ENCODE results near the gene GGACT. TPM values are rescaled to one million over a fixed set of nuclear protein-coding genes. Genes with fewer than 3 reads are reported as not detected.
"Not testable (repeated sequence)": the region's sequence is repeated elsewhere in the genome, so short reads cannot be mapped to it uniquely, and the experiment has no call there.

The GGACT gene
- polyA plus RNA-seq (ENCODE audit: low read depth in 6 of 6), result 1 to 10 TPM in 5 of 6 donors, under 1 TPM in 1; 0.46 to 7.7 (median 6.3) TPM

DNA sequence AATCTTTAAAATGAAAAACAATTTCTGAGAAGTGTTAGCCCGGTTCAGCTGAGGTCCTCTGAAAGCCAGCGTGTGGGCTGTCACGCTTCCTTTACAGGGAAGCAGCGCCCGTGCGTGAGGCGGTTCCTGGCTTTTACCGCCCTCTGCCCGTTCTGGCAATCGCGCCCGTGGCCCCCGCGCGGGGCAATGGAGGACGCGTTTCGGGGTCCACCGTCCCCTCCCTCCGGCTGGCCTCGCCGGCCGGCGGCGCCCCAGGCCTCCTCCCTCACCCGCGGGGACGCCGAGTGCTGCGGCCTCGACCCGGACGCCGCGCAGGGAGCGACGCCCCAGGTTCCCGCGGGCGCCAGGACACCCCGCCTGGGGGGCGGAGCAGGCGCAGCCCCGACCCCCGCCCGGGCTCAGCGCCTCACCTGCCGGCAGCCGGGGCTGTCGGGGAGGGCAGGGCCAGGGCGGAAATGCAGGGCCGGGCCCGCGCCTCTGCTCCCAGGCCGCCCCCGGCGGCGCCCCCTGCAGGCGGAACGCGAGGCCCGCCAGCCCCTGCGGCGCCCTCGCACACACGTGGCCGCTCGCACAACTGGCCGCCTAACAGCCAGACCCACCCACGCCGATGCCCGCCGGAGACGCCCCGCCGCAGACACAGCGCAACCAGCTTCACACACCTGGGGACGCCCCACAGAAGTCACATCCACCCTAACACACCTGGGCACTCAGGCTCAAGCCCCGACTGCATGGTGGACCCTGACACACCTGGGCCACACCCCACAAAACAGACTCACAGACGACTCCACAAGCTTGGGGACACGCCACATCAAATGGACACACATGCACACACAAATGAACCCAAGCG lies at the start of gene GGACT:
TSS of gene GGACT (minus strand) at position 459 of the 847 bp plus-strand sequence. CDS start 56,198 bp downstream, outside the sequence.
- peak within 1 kb of the TSS; percentile 83 to 92 (median 88) for H3K4me3 Mint-ChIP-seq
- peak within 1 kb of the TSS; percentile 37 to 93 (median 70) for H3K27ac Mint-ChIP-seq
- H3K36me3 Mint-ChIP-seq, result no peaks in the 10 kb centered on the region
- H3K27me3 Mint-ChIP-seq, result no peaks in the 10 kb centered on the region
- peaks cover 8 to 24% (median 17%) of the 10 kb centered on the region in 3 donors for H3K4me1 Mint-ChIP-seq
- H3K9me3 Mint-ChIP-seq, result peaks cover 0 to 3% (median 0%) of the 10 kb centered on the region in 7 donors
- DNase-seq, result peak; percentile 72
- peak; percentile 96 for ATAC-seq (ENCODE audit: low read depth in 2 of 2)

- Mint-ChIP-seq H3K27me3 (no peaks in the 10 kb centered on the region), H3K9me3 (no peaks in the 10 kb centered on the region), H3K36me3 (peaks cover 18 to 20% of the 10 kb centered on the region in 2 donors), H3K27ac (no peak overlapping the region), H3K4me3 (no peak overlapping the region), H3K4me1 (no peaks in the 10 kb centered on the region)
- DNase-seq, result no peak
- ATAC-seq (ENCODE audit: low read depth in 2 of 2), result no peak
These were observed 49.2 kb upstream of the GGACT start for GRCh38 chr13:100637796-100638195.

- Mint-ChIP-seq H3K36me3 (peaks cover 18 to 20% of the 10 kb centered on the region in 2 donors), H3K4me1 (no peaks in the 10 kb centered on the region), H3K27ac (peak overlapping the region in 3 of 6 donors; percentile 40 to 84 (median 44)), H3K9me3 (no peaks in the 10 kb centered on the region), H3K4me3 (no peak overlapping the region), H3K27me3 (no peaks in the 10 kb centered on the region)
- no peak for DNase-seq
- ATAC-seq (ENCODE audit: low read depth in 2 of 2), result no peak
These were observed 48.8 kb upstream of the GGACT start for GRCh38 chr13:100637380-100637779.

DNA sequence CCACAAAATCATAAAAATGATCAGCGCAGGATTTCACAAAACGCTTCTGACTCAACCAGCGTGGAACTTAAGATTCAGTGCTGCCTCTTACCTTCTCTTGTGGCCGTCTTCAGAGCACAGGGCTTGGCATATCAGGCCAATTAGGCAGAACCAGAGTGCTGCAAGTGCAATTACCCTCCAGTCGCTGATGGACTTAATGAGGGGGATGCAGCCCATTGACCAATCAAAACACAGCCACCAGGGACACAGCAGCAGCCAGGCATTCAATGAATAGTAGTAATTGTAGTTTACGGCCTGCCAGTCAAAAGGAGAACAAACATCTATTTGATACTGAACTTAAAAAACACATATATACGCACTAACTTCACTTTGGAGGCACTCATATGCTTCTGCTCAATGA lies 47.9 kb upstream of the GGACT start:
- ATAC-seq (ENCODE audit: low read depth in 2 of 2) (no peak), DNase-seq (no peak)
- Mint-ChIP-seq H3K27ac (peak overlapping the region in 1 of 6 donors; percentile 16), H3K4me3 (no peak overlapping the region), H3K9me3 (no peaks in the 10 kb centered on the region), H3K4me1 (no peaks in the 10 kb centered on the region), H3K27me3 (no peaks in the 10 kb centered on the region), H3K36me3 (peaks cover 11 to 12% of the 10 kb centered on the region in 2 donors)

DNA sequence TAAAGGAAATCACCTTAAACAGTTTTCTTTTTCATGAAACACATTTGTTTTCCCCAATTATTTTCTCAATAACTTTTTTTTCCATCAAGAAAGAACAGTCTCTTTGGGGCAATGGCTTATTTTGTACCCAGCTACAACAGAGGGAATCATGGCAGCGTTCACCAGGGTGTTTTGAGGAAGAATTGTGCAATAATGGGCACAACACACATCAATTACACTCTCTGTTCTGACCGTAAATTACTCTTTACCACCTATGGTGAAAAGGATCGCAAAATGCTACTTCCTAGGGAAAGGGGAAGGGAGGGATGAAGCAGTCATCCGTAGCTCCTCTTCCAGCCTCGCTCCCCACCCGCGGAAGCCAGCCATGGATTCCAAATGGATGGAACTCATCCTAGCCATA lies 47.4 kb upstream of the GGACT start:
- Mint-ChIP-seq H3K4me3 (no peak overlapping the region), H3K27me3 (no peaks in the 10 kb centered on the region), H3K27ac (peak overlapping the region in 1 of 6 donors; percentile 16), H3K4me1 (no peaks in the 10 kb centered on the region), H3K36me3 (peaks cover 9 to 11% of the 10 kb centered on the region in 2 donors), H3K9me3 (no peaks in the 10 kb centered on the region)
- DNase-seq (no peak), ATAC-seq (ENCODE audit: low read depth in 2 of 2) (no peak)

DNA sequence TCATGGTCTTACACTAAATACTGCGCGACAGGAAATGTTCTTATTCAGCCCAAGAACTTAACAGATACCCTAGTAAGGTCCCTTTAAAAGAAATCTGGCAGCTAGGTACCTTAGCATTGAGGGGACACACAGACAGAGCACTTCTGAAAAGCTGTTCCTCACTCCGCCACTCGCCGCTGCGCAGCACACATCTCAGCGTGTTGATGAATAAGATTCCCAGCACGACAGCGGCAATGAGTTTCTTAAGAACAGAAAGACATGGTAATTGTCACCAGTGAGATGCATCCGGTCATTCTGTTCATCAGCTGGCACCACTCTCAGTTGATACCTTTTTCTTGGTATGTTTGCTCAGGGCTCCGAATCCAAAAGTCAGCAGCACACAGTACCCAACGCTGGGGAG lies 46.1 kb upstream of the GGACT start:
- Mint-ChIP-seq H3K9me3 (no peaks in the 10 kb centered on the region), H3K4me1 (no peaks in the 10 kb centered on the region), H3K27me3 (no peaks in the 10 kb centered on the region), H3K4me3 (no peak overlapping the region), H3K27ac (peak overlapping the region in 1 of 6 donors; percentile 23), H3K36me3 (peaks cover 9 to 15% of the 10 kb centered on the region in 2 donors)
- no peak for DNase-seq
- no peak for ATAC-seq (ENCODE audit: low read depth in 2 of 2)

- H3K4me3 Mint-ChIP-seq, result no peak overlapping the region
- H3K4me1 Mint-ChIP-seq, result no peaks in the 10 kb centered on the region
- H3K36me3 Mint-ChIP-seq, result peaks cover 18 to 27% of the 10 kb centered on the region in 2 donors
- no peaks in the 10 kb centered on the region for H3K9me3 Mint-ChIP-seq
- ATAC-seq (ENCODE audit: low read depth in 2 of 2), result no peak
- no peaks in the 10 kb centered on the region for H3K27me3 Mint-ChIP-seq
- DNase-seq, result no peak
- H3K27ac Mint-ChIP-seq, result no peak overlapping the region
These were observed 44.9 kb upstream of the GGACT start for GRCh38 chr13:100633461-100633860.

GRCh38 chr13:100630555-100630954 lies 42.0 kb upstream of the GGACT start:
- Mint-ChIP-seq H3K27me3 (no peaks in the 10 kb centered on the region), H3K27ac (peak overlapping the region in 1 of 6 donors; percentile 42), H3K36me3 (peaks cover 31 to 32% of the 10 kb centered on the region in 2 donors), H3K4me3 (no peak overlapping the region), H3K9me3 (no peaks in the 10 kb centered on the region), H3K4me1 (no peaks in the 10 kb centered on the region)
- DNase-seq (no peak), ATAC-seq (ENCODE audit: low read depth in 2 of 2) (no peak)

- Mint-ChIP-seq H3K9me3 (no peaks in the 10 kb centered on the region), H3K4me3 (no peak overlapping the region), H3K4me1 (no peaks in the 10 kb centered on the region), H3K27me3 (no peaks in the 10 kb centered on the region), H3K27ac (no peak overlapping the region), H3K36me3 (peaks cover 41 to 47% of the 10 kb centered on the region in 2 donors)
- DNase-seq, result no peak
- ATAC-seq (ENCODE audit: low read depth in 2 of 2), result no peak
These were observed 38.5 kb upstream of the GGACT start for GRCh38 chr13:100627120-100627519.

GRCh38 chr13:100625447-100625846 lies 36.9 kb upstream of the GGACT start:
- Mint-ChIP-seq H3K27ac (peak overlapping the region in 1 of 6 donors; percentile 7), H3K36me3 (peaks cover 41 to 59% of the 10 kb centered on the region in 2 donors), H3K27me3 (no peaks in the 10 kb centered on the region), H3K4me1 (peaks cover 0 to under 1% (median 0%) of the 10 kb centered on the region in 3 donors), H3K9me3 (peaks cover 0 to 5% (median 0%) of the 10 kb centered on the region in 7 donors), H3K4me3 (no peak overlapping the region)
- DNase-seq (no peak), ATAC-seq (ENCODE audit: low read depth in 2 of 2) (no peak)

GRCh38 chr13:100620792-100621191 lies 32.2 kb upstream of the GGACT start:
- H3K36me3 Mint-ChIP-seq, result peaks cover 10 to 38% of the 10 kb centered on the region in 2 donors
- H3K27me3 Mint-ChIP-seq, result no peaks in the 10 kb centered on the region
- H3K4me1 Mint-ChIP-seq, result peaks cover 0 to 4% (median 0%) of the 10 kb centered on the region in 3 donors
- DNase-seq, result no peak
- H3K4me3 Mint-ChIP-seq, result no peak overlapping the region
- no peak for ATAC-seq (ENCODE audit: low read depth in 2 of 2)
- H3K9me3 Mint-ChIP-seq, result peaks cover 0 to 5% (median 0%) of the 10 kb centered on the region in 7 donors
- peak overlapping the region in 1 of 6 donors; percentile 44 for H3K27ac Mint-ChIP-seq

- DNase-seq, result no peak
- H3K36me3 Mint-ChIP-seq, result peaks cover 2 to 30% of the 10 kb centered on the region in 2 donors
- ATAC-seq (ENCODE audit: low read depth in 2 of 2), result no peak
- no peak overlapping the region for H3K27ac Mint-ChIP-seq
- H3K9me3 Mint-ChIP-seq, result peaks cover 0 to 5% (median 0%) of the 10 kb centered on the region in 7 donors
- no peak overlapping the region for H3K4me3 Mint-ChIP-seq
- no peaks in the 10 kb centered on the region for H3K27me3 Mint-ChIP-seq
- peaks cover 0 to 4% (median 0%) of the 10 kb centered on the region in 3 donors for H3K4me1 Mint-ChIP-seq
These were observed 31.4 kb upstream of the GGACT start for GRCh38 chr13:100619940-100620339.

DNA sequence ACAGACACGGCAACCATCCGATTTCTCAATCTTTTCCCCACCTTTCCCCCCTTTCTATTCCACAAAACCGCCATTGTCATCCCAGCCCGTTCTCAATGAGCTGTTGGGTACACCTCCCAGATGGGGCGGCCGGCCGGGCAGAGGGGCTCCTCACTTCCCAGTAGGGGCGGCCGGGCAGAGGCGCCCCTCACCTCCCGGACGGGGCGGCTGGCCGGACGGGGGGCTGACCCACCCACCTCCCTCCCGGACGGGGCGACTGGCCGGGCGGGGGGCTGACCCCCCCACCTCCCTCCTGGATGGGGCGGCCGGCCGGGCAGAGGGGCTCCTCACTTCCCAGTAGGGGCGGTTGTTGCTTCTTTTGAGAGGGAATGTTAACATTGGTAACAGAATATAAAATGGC lies 30.3 kb upstream of the GGACT start:
- H3K27ac Mint-ChIP-seq; ATAC-seq (ENCODE audit: low read depth in 2 of 2); H3K4me3 Mint-ChIP-seq; H3K9me3 Mint-ChIP-seq; H3K4me1 Mint-ChIP-seq; H3K27me3 Mint-ChIP-seq; DNase-seq: not testable (repeated sequence)
- peaks cover 0 to 21% of the 10 kb centered on the region in 2 donors for H3K36me3 Mint-ChIP-seq

DNA sequence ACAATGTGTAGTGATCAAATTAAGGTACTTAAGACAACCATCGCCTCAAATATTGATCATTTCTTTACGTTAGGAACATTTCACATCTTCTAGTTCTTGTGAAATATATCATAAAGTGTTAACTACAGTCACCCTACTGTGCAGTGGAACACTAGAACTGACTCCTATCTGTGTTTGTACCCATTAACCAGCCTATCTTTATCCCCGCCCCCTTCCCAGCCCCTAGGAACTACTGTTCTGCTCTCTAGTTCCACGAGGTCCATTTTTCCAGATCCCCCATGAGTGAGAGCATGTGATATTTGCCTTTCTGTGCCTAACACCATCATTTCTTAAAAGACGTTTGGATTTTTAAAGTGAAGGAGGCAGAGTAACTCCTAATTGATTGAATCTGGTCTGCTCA lies 24.4 kb upstream of the GGACT start:
- H3K4me3 Mint-ChIP-seq, result no peak overlapping the region
- DNase-seq (no peak), ATAC-seq (ENCODE audit: low read depth in 2 of 2) (no peak)
- peaks cover 28 to 41% (median 38%) of the 10 kb centered on the region in 3 donors for H3K4me1 Mint-ChIP-seq
- H3K36me3 Mint-ChIP-seq, result no peaks in the 10 kb centered on the region
- no peaks in the 10 kb centered on the region for H3K27me3 Mint-ChIP-seq
- peaks cover 0 to 1% (median 0%) of the 10 kb centered on the region in 7 donors for H3K9me3 Mint-ChIP-seq
- H3K27ac Mint-ChIP-seq, result peak overlapping the region in 2 of 6 donors; percentile 55 to 64
